CD4-positive, alpha-beta T cell treated with Interleukin-6 at 100 ng/mL for 8 hours (primary cell): Measurements from ENCODE around the gene PPIL4.

Experiments
- DNase-seq: peaks from one replicate; pipeline ENCODE4 v3.0.0-alpha.2; 2020; ENCODE audit warnings: mixed read lengths, low spot score

The PPIL4 gene

DNA sequence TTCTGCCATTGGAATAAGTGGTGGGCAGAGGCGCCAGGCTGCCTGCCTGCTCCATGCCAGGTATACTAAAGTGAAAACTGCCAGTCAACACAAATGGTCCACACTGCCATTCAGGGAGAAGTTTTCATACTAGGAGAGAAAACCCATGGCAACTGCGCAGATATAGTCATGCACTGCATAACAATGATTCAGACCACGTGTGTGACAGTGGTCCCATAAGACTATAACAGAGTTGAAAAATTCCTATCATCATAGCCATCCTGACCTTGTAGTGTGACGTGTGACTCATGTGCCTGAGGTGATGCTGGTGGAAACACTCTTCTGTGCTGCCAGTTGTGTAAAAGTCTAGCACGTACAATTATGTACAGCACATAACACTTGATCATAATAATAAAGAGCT lies 86.1 kb downstream of the PPIL4 start:
- DNase-seq: no peak

DNA sequence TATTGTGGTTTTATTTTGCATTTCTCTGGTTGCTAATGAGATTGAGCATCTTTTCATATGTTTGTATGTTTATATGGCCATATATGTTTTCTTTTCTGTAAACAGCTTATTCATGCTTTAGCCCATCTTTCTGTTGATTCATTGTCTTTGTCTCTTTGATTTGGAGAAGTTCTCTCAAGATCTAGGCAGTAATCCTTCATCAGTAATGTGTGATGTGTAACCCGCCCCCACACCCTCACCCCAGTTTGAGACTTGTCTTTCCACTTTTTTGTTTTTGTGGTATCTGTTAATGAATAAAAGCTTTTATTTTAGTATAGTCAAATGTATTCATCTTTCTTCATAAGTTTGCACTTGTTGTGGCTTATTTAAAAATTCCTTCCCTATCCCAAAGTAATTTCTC lies 87.0 kb downstream of the PPIL4 start:
- DNase-seq: no peak

DNA sequence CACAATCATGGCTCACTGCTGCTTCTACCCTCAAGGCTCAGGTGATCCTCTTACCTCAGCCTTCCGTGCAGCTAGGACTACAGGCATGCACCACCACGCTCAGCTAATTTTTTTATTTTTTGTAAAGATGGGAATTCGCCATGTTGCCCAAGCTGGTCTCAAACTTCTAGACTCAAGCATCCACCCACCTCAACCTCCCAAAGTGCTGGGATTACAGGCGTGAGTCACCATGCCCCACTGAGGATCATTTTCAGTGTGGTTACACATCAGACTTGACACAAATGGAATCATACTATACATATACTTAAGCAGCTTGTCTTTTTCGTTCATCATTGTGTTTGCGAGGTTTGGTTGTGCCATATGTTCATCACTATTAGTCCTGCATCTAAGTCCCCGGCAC lies 87.6 kb downstream of the PPIL4 start:
- DNase-seq: no peak

DNA sequence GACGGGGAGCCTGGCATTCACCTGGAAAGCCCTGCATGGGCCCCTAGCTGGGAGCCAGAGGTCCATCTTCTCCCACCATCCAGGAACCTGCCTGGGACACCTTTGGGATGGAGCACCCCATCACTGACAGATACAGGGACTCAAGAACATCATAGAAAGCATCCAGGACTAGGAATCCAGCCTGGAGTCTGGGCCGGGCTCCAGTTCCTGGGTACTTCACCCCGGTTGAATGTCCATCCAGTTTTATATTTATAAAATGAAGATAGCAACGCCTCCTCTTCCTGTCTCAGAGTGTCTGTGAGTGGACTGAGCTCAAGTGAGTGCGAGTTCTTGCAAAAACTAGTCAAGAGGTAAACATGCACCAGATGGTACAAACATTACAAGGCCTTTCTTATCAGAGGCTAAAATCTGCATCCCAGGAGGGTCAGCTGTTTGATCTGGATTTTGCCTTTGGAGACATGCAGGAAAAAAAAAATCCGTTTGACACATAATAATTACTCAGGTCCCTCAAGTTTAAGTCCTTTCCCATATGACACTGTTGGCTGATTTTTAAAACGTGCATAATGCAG lies 88.4 kb downstream of the PPIL4 start:
- DNase-seq: no peak

DNA sequence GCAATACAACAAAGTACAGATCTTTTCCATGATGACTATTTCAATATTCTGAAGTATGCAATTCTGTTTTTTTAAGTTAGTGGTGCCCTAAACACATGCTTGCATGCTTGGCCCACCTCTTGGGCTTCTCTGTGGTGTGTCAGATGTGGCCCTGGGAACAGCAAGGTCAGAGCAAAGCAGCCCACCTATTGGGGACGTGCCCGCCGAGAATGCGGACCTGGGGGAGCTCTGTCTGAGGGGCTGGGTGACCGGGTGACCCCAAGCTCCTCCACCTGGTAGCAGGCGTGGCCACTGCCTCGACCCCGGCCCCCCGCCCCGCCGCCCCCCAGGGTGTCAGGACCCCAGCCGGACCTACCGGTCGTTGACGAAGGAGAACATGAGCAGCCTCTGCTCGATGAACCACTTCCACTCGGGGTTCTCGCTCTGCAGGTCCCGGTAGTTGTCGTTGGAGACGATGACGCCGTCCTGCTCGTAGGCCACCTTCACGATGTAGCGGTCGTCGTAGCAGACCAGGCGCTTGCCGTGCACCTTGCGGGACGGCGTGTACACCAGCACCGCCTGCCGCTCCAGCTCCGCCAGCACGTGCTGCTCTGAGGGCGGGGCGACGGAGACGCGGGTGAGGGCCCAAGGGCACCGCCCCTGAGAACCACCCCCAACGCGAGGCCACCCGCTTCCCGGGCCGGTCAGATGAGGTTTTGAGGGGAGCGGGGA lies 89.4 kb downstream of the PPIL4 start:
- no peak for DNase-seq

DNA sequence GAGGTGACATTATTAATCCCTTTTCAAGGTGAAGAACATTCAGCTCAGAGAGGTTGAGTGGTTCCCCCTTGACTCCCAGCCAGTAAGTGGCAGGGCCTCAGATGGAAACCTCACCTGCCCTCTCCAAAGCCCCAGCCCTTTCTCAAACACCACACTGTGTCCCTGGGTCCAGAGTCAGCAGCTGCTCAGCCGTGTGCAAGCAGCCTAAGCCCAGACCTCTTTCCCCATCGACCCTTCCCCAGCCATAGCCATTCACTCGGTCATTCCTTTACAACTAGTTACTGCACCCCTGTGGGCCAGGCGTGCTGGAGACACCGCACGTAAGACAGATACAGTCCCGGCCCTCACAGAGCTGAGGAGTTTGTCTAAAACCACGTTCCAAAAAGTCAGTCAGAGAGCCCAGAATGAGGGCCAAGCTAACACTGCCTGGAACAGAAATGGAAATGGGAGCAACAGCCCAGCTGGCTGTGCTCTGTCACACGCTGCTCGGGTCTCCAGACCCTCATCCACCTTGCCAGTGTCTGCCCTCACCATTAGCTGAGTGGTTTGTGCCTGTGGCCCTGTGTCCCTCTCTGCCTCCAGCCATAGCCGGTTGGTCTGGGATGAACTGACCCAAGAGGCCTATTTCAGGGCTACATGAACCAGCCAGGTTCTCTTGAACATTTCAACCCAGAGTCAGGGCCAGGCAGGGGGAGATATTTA lies 90.7 kb downstream of the PPIL4 start:
- DNase-seq: no peak
